Endodermal cell (in vitro differentiated cells): ENCODE results near the gene R3HDM1. TPM values are rescaled to one million over a fixed set of nuclear protein-coding genes. Genes with fewer than 3 reads are reported as not detected.

Experiments used
- DNase-seq: peaks from one replicate; pipeline ENCODE4 v3.0.0-alpha.2; 2017
- H3K27ac ChIP-seq: 2 replicates; pipeline ENCODE4 v1.5.1; 2013; ENCODE audit warnings: mild to moderate bottlenecking, low read depth, low read length, moderate library complexity
- H3K27me3 ChIP-seq: 2 replicates; pipeline ENCODE4 v1.6.1; 2013; ENCODE audit warnings: mild to moderate bottlenecking, low read length, moderate library complexity; ENCODE audit not compliant: insufficient read depth, control insufficient read depth, poor library complexity, severe bottlenecking
- H3K36me3 ChIP-seq: 2 replicates; pipeline ENCODE4 v1.7.0; 2013; ENCODE audit warnings: mild to moderate bottlenecking, low read length, moderate library complexity; ENCODE audit not compliant: control insufficient read depth, insufficient read depth
- H3K4me1 ChIP-seq: one replicate; pipeline ENCODE4 v1.7.0; 2013; ENCODE audit warnings: low read length; ENCODE audit not compliant: control insufficient read depth, insufficient read depth
- H3K4me3 ChIP-seq: 2 replicates; pipeline ENCODE4 v1.5.1; 2013; ENCODE audit warnings: mild to moderate bottlenecking, low read length, moderate library complexity
- H3K9ac ChIP-seq: 2 replicates; pipeline ENCODE4 v1.6.1; 2013; ENCODE audit warnings: mild to moderate bottlenecking, low read length, moderate library complexity; ENCODE audit not compliant: poor library complexity, severe bottlenecking; ENCODE audit errors: extremely low read depth
- H3K9me3 ChIP-seq: 2 replicates; pipeline ENCODE4 v1.6.1; 2013; ENCODE audit warnings: mild to moderate bottlenecking, low read length, moderate library complexity; ENCODE audit not compliant: control insufficient read depth
- H3K27ac Mint-ChIP-seq: 2 replicates; pipeline ENCODE4 v1.8.0; 2020; ENCODE audit warnings: mixed read lengths
- H3K27me3 Mint-ChIP-seq: 2 replicates; pipeline ENCODE4 v1.8.0; 2021; ENCODE audit warnings: mild to moderate bottlenecking, mixed read lengths; ENCODE audit not compliant: insufficient read depth
- H3K36me3 Mint-ChIP-seq: 2 replicates; pipeline ENCODE4 v1.8.0; 2020; ENCODE audit warnings: low read depth, mixed read lengths
- H3K4me1 Mint-ChIP-seq: 2 replicates; pipeline ENCODE4 v1.8.0; 2020; ENCODE audit warnings: mixed read lengths
- H3K4me3 Mint-ChIP-seq: 2 replicates; pipeline ENCODE4 v1.8.0; 2020; ENCODE audit warnings: mild to moderate bottlenecking, moderate library complexity, mixed read lengths
- H3K9me3 Mint-ChIP-seq: 2 replicates; pipeline ENCODE4 v1.8.0; 2020; ENCODE audit warnings: mild to moderate bottlenecking, mixed read lengths
- CTCF ChIP-seq: fragments of 200-600 bp; sonication (generic); conservative IDR thresholded peaks from 2 replicates; pipeline ENCODE4 v1.5.0; 2021; ENCODE audit warnings: antibody characterized with exemption, mild to moderate bottlenecking
- WGBS, 2 experiments: methylation state at CpG; one replicate each; pipeline versions ENCODE4 v1.1.5 to v1.1.7; 2013; ENCODE audit warnings: missing lambda C conversion rate in 2 of 2, mixed read lengths in 1 of 2; ENCODE audit not compliant: insufficient coverage in 1 of 2, insufficient read length in 1 of 2; 5-methylcytosine and 5-hydroxymethylcytosine counted together
- long read RNA-seq, 4 experiments: library from polyadenylated mRNA in 2 of 4; library from RNA in 1 of 4; library from capped mRNA in 1 of 4; stranded (forward) in 3 of 4; unstranded in 1 of 4; transcript quantifications; one replicate each; pipeline ENCODE4 v2.0.0, GENCODE V29; 2020 to 2021; ENCODE audit warnings: inconsistent platforms in 1 of 4
- polyA plus RNA-seq, 2 experiments: library from polyadenylated mRNA; stranded (reverse); fragments of 50-300 nt; gene quantifications; one replicate each; pipeline ENCODE4 v1.2.3, GENCODE V29; 2013
- total RNA-seq, 2 donors: library from RNA; stranded (reverse); fragmentation: NEBNext Ultra II Directional in 1 of 2; extraction: Animal tissue kit (Norgen Biotek cat#: 25700) in 1 of 2; gene quantifications; 2 replicates in 1 of 2; 3 replicates in 1 of 2; pipeline ENCODE4 v1.2.1, GENCODE V29; 2021

Gene R3HDM1
- 10 to 100 TPM; 52.6 to 67.0 TPM for total RNA-seq
- 51.1 TPM for polyA plus RNA-seq (2013, experiment 1 of 2)
- 54.7 TPM for polyA plus RNA-seq (2013, experiment 2 of 2)
- long read RNA-seq, experiment 1, partial matches to known transcripts: 9 of 18 reads
- long read RNA-seq, experiment 1, other reads (novel, unspliced or antisense): 9 of 18 reads
- long read RNA-seq, experiment 2, full-length matches to known transcripts: 9 of 79 reads
- long read RNA-seq, experiment 2, partial matches to known transcripts: 10 of 79 reads
- long read RNA-seq, experiment 2, other reads (novel, unspliced or antisense): 60 of 79 reads
- long read RNA-seq, experiment 3, full-length matches to known transcripts: 6 of 37 reads
- long read RNA-seq, experiment 3, partial matches to known transcripts: 17 of 37 reads
- long read RNA-seq, experiment 3, other reads (novel, unspliced or antisense): 14 of 37 reads
- long read RNA-seq, experiment 4, partial matches to known transcripts: 1 of 4 reads
- long read RNA-seq, experiment 4, other reads (novel, unspliced or antisense): 3 of 4 reads

GRCh38 chr2:135531231-135532197 lies at the start of gene R3HDM1:
R3HDM1 (plus strand) TSS chr2:135531484; CDS start chr2:135604846, 73,362 bp downstream.
- H3K27ac ChIP-seq: peak within 1 kb of the TSS; percentile 97
- Mint-ChIP-seq H3K27ac (peak within 1 kb of the TSS; percentile 91), H3K36me3 (peaks cover 25% of the 10 kb centered on the region), H3K4me1 (peaks cover 13% of the 10 kb centered on the region), H3K9me3 (peaks cover 10% of the 10 kb centered on the region), H3K27me3 (no peaks in the 10 kb centered on the region), H3K4me3 (no peak within 1 kb of the TSS)
- peaks cover 8% of the 10 kb centered on the region for H3K9me3 ChIP-seq
- DNase-seq: peak; percentile 99
- TF ChIP-seq CTCF: peak; percentile 54
- H3K9ac ChIP-seq: peak within 1 kb of the TSS; percentile 77
- no peaks in the 10 kb centered on the region for H3K4me1 ChIP-seq
- peak within 1 kb of the TSS; percentile 98 for H3K4me3 ChIP-seq
- H3K27me3 ChIP-seq: no peaks in the 10 kb centered on the region
- WGBS, 2 experiments: 0% methylated on average over 13 to 72 of the region's 75 CpGs
- peaks cover 14% of the 10 kb centered on the region for H3K36me3 ChIP-seq

- peaks cover 17% of the 10 kb centered on the region for H3K9me3 ChIP-seq
- H3K4me3 ChIP-seq: no peak overlapping the region
- H3K27ac ChIP-seq: no peak overlapping the region
- H3K9ac ChIP-seq: no peak overlapping the region
- Mint-ChIP-seq H3K27ac (no peak overlapping the region), H3K9me3 (peaks cover 27% of the 10 kb centered on the region), H3K4me1 (no peaks in the 10 kb centered on the region), H3K27me3 (peaks cover 1% of the 10 kb centered on the region), H3K4me3 (no peak overlapping the region), H3K36me3 (peaks cover 49% of the 10 kb centered on the region)
- WGBS, 2 experiments: 95% methylated on average over 4 of the region's 4 CpGs
- no peak for DNase-seq
- H3K36me3 ChIP-seq: peaks cover 5% of the 10 kb centered on the region
- no peak for TF ChIP-seq CTCF
- no peaks in the 10 kb centered on the region for H3K4me1 ChIP-seq
- no peaks in the 10 kb centered on the region for H3K27me3 ChIP-seq
Observed at GRCh38 chr2:135485441-135485840, 45.8 kb upstream of the R3HDM1 start.

- no peaks in the 10 kb centered on the region for H3K27me3 Mint-ChIP-seq
- H3K36me3 Mint-ChIP-seq: peaks cover 42% of the 10 kb centered on the region
- peaks cover 15% of the 10 kb centered on the region for H3K9me3 Mint-ChIP-seq
- H3K9ac ChIP-seq: no peak overlapping the region
- H3K27me3 ChIP-seq: no peaks in the 10 kb centered on the region
- DNase-seq: no peak
- no peak overlapping the region for H3K27ac Mint-ChIP-seq
- no peaks in the 10 kb centered on the region for H3K4me1 Mint-ChIP-seq
- no peak overlapping the region for H3K4me3 ChIP-seq
- no peaks in the 10 kb centered on the region for H3K36me3 ChIP-seq
- no peak for TF ChIP-seq CTCF
- H3K4me1 ChIP-seq: no peaks in the 10 kb centered on the region
- H3K27ac ChIP-seq: no peak overlapping the region
- no CpG with 5 or more reads among the region's 1 CpG for WGBS, 2 experiments
- no peak overlapping the region for H3K4me3 Mint-ChIP-seq
- H3K9me3 ChIP-seq: peaks cover 17% of the 10 kb centered on the region
Observed at GRCh38 chr2:135490376-135490775, 40.9 kb upstream of the R3HDM1 start.
